HL-60/S4 (cell line): ENCODE data around the gene PKN3.
"Not testable (repeated sequence)": the region's sequence is repeated elsewhere in the genome, so short reads cannot be mapped to it uniquely, and the experiment has no call there.

Experiments
- in situ Hi-C: fragments of 300-500 bp; cut with MboI; formaldehyde crosslinking; loops from 2 replicates; pipeline ENCODE4 v1.14.3; 2022; ENCODE audit warnings: low sequenced_read_pairs

PKN3 gene

GRCh38 chr9:128690684-128691034 is 11.6 kb upstream of the PKN3 start:
- in situ Hi-C loops: no loop called here

DNA sequence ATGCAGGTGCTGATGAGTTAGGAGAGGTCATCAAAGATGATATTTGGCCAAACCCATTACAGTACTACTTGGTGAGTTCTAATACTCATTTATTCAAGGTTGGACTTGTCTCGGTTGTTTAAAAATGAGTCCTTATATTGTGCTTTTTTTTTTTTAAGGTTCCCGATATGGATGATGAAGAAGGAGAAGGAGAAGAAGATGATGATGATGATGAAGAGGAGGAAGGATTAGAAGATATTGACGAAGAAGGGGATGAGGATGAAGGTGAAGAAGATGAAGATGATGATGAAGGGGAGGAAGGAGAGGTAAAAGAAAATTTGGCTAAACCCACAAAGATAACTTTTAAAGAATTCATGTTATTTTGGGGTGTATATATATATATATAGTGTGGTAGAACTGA is 8.6 kb upstream of the PKN3 start:
- in situ Hi-C loops: not testable (repeated sequence)

DNA sequence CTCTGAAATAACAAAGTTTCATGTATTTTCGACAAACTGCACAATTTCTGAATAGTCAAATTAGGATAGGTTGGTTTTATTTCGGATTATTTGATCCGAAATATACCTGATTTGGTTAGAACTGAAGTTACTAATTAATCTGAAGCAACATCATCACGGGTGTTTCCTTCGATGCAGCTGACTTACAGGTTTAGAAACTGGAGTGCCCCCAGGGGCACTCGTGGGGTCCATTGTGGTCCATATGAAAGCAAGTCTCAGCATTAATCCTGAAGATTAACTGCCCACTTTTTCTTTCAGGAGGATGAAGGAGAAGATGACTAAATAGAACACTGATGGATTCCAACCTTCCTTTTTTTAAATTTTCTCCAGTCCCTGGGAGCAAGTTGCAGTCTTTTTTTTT is 8.0 kb upstream of the PKN3 start:
- in situ Hi-C loops: no loop called here

GRCh38 chr9:128696923-128697707 is 5.2 kb upstream of the PKN3 start:
- in situ Hi-C loops: no loop called here

- in situ Hi-C loops: not testable (repeated sequence)
Measured at GRCh38 chr9:128699096-128699795, 3.1 kb upstream of the PKN3 start.

DNA sequence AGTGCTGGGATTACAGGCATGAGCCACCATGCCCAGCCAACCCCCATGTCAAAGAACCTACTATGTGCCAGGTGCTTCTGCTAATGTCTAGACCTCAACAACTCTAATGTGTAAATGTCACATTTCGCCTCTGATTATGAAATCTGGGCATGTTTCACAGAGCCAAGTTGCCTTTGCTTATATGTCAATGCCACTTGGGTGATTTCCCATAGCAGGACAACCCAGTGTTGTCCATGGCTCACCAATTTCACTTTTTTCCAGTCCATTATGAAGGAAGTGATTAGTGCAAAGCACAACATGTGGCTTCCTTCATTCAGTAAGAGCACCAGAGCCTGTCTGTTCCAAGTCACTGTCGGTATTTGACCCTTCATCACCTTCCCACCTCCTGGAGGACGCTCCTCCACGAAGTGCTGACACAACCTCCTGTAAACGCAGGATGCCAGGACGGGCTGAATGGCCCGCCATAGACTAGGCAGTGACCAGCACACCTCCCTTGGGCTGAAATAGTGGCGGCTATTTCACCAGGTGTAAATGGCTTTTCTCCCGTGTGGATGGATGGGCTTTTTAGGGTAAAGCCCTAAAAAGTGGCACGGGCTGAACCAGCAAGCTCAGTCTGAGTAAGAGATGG is 962 bp upstream of the PKN3 start:
- in situ Hi-C loops: no loop called here

- in situ Hi-C loops: no loop called here
Measured at GRCh38 chr9:128702949-128703615, 779 bp downstream of the PKN3 start.

GRCh38 chr9:128703616-128704355 is 1.5 kb downstream of the PKN3 start:
- in situ Hi-C loops: no loop called here

GRCh38 chr9:128704356-128704670 is 2.0 kb downstream of the PKN3 start:
- in situ Hi-C loops: no loop called here

- in situ Hi-C loops: no loop called here
Measured at GRCh38 chr9:128705051-128705965, 3.0 kb downstream of the PKN3 start.

GRCh38 chr9:128706045-128706444 is 3.7 kb downstream of the PKN3 start:
- in situ Hi-C loops: no loop called here

DNA sequence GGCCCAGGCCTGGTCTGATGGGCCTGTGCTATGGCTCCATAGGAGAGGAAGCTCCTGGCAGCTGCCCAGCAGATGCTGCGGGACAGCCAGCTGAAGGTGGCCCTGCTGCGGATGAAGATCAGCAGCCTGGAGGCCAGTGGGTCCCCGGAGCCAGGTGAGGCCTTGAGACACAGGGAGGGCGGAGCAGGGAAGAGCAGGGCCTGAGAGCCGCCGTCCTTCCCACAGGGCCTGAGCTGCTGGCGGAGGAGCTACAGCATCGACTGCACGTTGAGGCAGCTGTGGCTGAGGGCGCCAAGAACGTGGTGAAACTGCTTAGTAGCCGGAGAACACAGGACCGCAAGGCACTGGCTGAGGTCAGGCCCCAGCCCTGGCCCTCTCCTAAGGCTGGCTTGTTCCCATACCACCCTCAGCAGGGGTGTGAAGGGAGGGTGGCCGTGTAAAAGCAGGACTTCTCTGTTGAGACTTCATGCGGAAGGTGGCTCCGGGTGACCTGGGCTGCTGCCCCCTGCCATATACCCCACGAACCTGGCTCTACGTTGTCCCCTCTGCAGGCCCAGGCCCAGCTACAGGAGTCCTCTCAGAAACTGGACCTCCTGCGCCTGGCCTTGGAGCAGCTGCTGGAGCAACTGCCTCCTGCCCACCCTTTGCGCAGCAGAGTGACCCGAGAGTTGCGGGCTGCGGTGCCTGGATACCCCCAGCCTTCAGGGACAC is 4.5 kb downstream of the PKN3 start:
- in situ Hi-C loops: no loop called here

DNA sequence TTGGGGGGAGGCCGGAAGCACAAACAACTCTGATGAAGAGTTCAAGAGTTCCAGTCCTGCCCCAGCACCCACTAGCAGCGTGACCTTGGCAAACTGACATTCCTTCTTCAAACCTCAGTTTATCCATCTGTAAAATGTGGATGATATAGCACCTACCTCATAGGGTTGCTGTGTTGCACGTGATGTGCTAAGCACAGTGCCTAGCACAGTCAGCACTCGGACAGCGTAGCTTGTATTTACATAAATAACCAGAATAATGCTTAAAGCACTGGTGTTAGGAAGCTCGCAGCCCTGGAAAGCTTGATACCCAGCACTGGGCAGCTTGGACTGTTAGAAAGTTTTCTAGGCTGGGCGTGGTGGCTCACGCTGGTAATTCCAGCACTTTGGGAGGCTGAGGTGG is 5.1 kb downstream of the PKN3 start:
- in situ Hi-C loops: no loop called here

GRCh38 chr9:128712451-128713410 is 10.4 kb downstream of the PKN3 start:
- in situ Hi-C loops: no loop called here

DNA sequence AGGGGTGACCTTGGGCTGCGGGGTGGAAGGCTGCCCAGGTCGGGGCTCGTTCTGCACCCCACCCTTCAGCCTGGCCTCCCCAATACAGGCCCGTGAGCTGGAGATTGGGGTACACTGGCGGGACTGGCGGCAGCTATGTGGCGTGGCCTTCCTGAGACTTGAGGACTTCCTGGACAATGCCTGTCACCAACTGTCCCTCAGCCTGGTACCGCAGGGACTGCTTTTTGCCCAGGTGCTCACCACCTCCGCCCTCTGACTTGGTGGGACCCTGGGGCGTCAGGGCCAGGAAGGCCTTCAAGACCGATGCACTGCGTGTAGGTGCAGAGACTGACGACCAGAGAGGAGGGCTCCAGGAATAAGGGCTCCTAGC is 11.1 kb downstream of the PKN3 start:
- in situ Hi-C loops: no loop called here

DNA sequence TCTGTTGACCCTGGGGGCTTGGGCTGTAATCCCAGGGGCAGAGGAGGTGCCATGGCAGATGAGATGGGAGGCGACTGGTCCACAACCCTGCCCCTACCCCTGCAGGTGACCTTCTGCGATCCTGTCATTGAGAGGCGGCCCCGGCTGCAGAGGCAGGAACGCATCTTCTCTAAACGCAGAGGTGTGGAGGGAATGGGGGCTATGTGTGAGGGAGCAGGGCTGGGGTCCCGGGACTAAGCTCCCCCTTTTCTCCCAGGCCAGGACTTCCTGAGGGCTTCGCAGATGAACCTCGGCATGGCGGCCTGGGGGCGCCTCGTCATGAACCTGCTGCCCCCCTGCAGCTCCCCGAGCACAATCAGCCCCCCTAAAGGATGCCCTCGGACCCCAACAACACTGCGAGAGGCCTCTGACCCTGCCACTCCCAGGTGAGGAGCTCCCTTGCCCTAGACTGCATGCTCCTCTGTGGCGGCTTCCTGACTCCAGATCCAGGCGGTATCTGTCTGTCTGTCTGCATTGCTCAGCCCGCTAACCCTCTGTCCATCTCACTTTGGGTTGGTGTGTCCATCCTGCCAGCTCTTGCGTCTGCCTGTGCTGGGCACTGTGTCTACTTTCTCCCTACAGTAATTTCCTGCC is 11.8 kb downstream of the PKN3 start:
- in situ Hi-C loops: no loop called here

GRCh38 chr9:128714586-128715435 is 12.5 kb downstream of the PKN3 start:
- in situ Hi-C loops: no loop called here
